AG04449 (cell line): ENCODE results near the gene GRXCR1.

Experiments
- CTCF ChIA-PET: fragments of 350-600 bp; formaldehyde crosslinking; extraction: SDS; loops from one replicate; lab custom pipeline; 2021; ENCODE audit warnings: antibody characterized with exemption; lab: Yijun Ruan, JAX
- POLR2A ChIA-PET: fragments of 400-600, 350-600 bp; formaldehyde crosslinking; extraction: SDS; loops from one replicate; lab custom pipeline; 2020; ENCODE audit warnings: antibody characterized with exemption, inconsistent platforms; lab: Yijun Ruan, JAX
- DNase-seq: peaks from one replicate; pipeline ENCODE4 v3.0.0-alpha.2; 2010; ENCODE audit warnings: low read depth, low spot score
- H3K4me3 ChIP-seq: 2 replicates; pipeline ENCODE4 v1.5.1; 2011; ENCODE audit warnings: low read depth, mild to moderate bottlenecking, control low read depth, low read length
- TF ChIP-seq, protein P1 (sequence below): IDR thresholded peaks from one replicate; pipeline ENCODE4 v1.5.1; 2011; ENCODE audit warnings: mild to moderate bottlenecking, moderate library complexity, low read length, control low read depth, inconsistent platforms; ENCODE audit not compliant: insufficient read depth; ENCODE audit errors: missing control alignments

GRXCR1 gene

DNA sequence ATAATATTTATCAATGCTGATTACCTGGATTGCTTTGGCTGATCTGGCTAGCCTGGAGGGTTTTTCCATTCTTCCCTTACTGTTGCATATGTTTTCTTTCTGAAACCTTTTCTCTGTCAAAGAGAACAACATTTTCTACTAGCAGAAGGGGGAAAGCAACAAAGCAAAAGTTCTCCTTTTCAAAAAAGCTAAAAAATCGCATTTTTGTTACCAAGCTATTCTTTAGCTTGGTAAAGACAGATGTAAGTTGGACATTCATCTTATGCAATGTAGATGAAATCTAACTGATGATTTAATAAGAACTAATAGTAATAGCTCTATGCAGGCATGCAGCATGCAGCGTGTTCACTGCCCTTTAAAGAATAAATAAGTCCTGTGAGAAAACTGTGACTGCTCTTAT is at the start of gene GRXCR1:
TSS of gene GRXCR1 (plus strand) at position 301 of the 400 bp plus-strand sequence. CDS start 554 bp downstream, outside the sequence.
- TF ChIP-seq, protein P1, sequence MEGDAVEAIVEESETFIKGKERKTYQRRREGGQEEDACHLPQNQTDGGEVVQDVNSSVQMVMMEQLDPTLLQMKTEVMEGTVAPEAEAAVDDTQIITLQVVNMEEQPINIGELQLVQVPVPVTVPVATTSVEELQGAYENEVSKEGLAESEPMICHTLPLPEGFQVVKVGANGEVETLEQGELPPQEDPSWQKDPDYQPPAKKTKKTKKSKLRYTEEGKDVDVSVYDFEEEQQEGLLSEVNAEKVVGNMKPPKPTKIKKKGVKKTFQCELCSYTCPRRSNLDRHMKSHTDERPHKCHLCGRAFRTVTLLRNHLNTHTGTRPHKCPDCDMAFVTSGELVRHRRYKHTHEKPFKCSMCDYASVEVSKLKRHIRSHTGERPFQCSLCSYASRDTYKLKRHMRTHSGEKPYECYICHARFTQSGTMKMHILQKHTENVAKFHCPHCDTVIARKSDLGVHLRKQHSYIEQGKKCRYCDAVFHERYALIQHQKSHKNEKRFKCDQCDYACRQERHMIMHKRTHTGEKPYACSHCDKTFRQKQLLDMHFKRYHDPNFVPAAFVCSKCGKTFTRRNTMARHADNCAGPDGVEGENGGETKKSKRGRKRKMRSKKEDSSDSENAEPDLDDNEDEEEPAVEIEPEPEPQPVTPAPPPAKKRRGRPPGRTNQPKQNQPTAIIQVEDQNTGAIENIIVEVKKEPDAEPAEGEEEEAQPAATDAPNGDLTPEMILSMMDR, result no peak
- H3K4me3 ChIP-seq, result no peak within 1 kb of the TSS
- no peak for DNase-seq
- POLR2A ChIA-PET, result no interaction called here
- CTCF ChIA-PET, result no interaction called here

DNA sequence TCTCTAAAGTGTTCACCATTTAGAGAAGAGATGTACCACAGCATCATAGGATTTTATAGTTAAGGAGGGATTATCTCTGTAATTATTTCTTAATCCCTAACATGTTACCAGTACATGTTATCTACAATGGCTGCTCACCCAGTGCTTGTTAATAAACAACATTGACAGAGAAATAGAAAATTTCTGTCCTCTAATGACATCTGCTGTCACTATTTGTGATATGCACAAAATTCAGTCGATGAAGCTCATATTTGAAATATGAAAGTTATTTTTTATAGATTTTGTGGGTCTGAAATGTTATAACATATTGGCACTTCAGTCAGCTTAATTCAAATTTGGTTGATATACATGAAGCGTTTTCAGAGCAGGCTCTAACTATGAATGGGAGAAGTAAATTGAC is 48.8 kb upstream of the GRXCR1 start:
- H3K4me3 ChIP-seq, result no peak overlapping the region
- POLR2A ChIA-PET, result no interaction called here
- no peak for DNase-seq
- TF ChIP-seq, protein P1, result no peak
- CTCF ChIA-PET, result no interaction called here

DNA sequence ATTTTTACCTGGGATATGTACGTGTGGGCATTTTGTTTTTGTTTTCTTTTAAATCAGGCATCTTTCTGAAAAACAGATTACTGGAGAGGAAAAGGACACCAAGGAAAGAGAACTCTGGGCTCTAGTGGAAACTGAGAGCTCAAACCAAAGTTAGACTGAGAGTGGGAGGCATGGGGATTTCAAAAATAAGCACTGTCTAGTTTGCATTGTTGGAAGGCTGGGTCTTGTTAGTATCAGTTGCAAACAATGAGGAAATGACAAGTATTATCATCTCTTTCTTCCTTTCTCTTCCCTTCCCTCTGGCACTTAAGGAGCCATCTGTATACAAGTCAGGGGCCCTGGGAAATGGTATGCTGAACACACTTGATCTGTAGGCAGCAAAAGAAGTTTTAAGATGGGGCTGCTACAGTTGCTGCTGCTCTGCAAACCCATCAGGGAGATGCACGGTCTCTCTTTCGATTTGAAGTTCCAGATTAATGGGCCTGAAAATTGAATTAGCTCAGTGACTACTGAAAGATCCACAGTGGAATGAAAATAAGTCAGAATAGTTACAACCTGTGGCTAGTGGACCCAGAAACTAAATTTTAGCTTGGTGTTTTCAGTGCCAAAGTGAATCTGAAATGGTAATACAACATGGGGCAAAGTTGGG is 48.0 kb upstream of the GRXCR1 start:
- POLR2A ChIA-PET, result no interaction called here
- CTCF ChIA-PET, result no interaction called here
- H3K4me3 ChIP-seq, result no peak overlapping the region
- TF ChIP-seq, protein P1, result no peak
- no peak for DNase-seq

DNA sequence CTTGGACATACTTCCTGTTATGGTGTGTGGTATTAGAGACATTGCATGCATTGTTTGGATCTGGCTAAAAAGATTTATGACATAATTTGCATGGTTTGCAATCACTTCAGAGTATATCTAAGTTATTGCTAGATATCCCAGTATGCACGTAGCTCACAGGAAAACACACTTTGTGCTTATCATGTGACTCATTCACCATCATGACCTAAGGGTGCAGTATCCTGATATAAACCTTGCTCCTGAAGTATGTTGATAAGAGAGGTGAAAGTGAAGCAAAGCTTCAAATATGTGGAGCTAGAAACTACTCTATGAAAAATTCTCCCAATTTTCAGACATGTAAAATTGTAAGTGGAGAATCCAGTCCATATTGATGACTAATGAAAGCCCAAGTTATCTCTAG is 46.9 kb upstream of the GRXCR1 start:
- TF ChIP-seq, protein P1, result no peak
- DNase-seq, result no peak
- POLR2A ChIA-PET, result no interaction called here
- CTCF ChIA-PET, result no interaction called here
- no peak overlapping the region for H3K4me3 ChIP-seq

DNA sequence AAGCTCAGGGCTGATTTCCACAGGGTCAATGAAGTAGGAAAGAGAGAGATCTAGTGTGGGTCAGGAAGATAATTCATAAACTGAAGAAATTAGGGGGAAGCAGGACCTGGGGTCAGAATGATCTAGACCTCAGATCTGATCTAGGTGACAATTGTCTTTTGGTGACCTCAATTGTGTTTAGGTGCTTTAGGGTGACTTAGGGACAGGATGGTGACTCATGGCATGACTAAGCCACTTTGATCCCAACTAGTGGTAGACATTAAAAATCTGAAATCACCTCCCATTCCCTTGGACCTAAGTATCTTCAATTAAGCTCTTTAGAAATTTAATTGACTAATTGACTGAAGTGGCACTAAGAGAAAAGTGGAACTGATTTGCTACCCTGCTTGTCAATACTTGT is 36.7 kb upstream of the GRXCR1 start:
- no peak for DNase-seq
- H3K4me3 ChIP-seq, result no peak overlapping the region
- POLR2A ChIA-PET, result no interaction called here
- CTCF ChIA-PET, result interaction anchor here (1.1 to 1.3 kb wide), 2 partner anchors 9 kb away, joined by 3 to 4 read pairs; no protein-coding TSS in a partner anchor
- TF ChIP-seq, protein P1, result no peak

DNA sequence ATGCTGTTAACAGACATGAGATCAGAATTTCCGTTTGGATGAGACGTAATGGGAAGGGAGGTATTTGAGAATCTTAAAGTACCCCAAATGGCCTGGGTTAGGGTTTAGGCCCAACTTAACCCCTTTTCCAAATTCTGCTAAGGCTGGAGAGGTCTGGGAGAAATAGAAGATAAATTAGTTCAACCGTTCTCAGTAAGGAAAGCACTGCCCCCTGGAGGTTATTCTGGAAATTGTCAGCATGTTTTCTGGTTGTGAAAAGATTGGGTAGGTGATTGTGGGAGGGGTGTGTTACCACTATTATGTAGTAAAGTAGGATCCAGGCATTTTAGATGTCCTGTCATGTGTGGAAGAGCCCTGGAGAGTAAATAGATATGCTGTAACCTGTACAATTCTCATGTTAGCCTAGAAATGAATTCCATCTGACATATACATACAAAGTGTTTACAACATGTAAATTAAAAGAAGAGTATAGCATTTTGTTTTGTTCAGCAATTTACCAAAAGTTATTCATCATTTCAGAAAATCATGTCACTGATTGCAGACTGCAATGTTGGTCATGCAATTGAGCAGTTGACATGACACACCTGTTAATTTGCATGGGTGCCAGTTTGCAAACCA is 26.8 kb upstream of the GRXCR1 start:
- TF ChIP-seq, protein P1, result peak; percentile 55
- DNase-seq, result peak; percentile 2
- ChIA-PET CTCF (interaction anchor here (0.6 to 2.6 kb wide), 6 partner anchors 9 to 298 kb away, joined by 3 to 42 read pairs (median 4); no protein-coding TSS in a partner anchor), POLR2A (no interaction called here)
- no peak overlapping the region for H3K4me3 ChIP-seq
